NCI-H82 treated with DMSO at 0.1 percent for 48 hours (cell line): Measurements from ENCODE around the gene ZCCHC18.
A peak's percentile ranks its signal among the peaks of the same experiment; 100 is the strongest.
"Not testable (repeated sequence)": the region's sequence is repeated elsewhere in the genome, so short reads cannot be mapped to it uniquely, and the experiment has no call there.

ENCODE experiments used
- DNase-seq: peaks from one replicate; lab custom pipeline; 2025; ENCODE audit not compliant: unreplicated experiment; lab: John Stamatoyannopoulos, UW

The ZCCHC18 gene

GRCh38 chrX:104112326-104112951 lies at the start of gene ZCCHC18:
TSS of gene ZCCHC18 (plus strand) at chrX:104112523. CDS start at chrX:104114112, 1,589 bp downstream.
- peak; percentile 24 for DNase-seq

DNA sequence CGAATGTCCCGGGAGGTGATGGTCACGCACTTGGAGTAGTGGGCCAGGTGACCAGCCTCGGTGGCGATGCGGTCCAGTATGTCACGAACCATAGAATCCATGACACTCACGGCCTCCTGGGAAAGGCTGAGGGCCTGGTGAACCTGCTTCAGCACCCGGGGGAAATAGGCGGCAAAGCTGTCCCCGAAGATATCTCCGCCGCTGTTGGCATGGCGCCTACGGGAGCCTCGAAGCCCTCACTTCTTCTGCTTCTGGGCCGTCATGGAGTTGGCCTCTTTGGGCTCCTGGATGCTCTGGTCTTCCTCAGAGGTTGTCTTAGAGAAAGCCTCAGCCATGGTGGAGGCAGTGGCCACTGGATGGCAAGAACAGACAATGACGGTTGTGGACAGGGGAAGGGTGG lies 49.7 kb upstream of the ZCCHC18 start:
- not testable (repeated sequence) for DNase-seq

- DNase-seq, result not testable (repeated sequence)
Observed at GRCh38 chrX:104075778-104076445, 36.4 kb upstream of the ZCCHC18 start, which contains the start of gene TMSB15C. TSS of gene TMSB15C (minus strand) at chrX:104076236.

DNA sequence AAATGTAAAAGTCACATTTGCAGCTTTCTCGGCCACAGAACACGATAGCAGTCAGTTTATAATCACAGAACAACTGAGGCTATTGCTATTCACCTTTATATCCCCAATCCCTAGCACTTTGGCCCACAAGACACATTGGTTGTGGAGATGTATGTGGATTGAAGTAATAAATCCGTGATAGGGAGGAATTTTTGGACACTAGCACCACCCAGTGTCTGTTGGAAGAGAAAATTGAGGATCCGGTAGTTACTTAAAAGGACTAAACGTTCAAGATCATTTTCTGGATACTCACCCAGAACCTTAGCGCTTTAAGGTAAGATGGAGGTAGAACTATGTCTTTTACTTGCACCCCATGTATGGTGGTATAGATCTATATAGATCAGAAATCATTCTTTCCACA lies 34.5 kb upstream of the ZCCHC18 start:
- not testable (repeated sequence) for DNase-seq

DNA sequence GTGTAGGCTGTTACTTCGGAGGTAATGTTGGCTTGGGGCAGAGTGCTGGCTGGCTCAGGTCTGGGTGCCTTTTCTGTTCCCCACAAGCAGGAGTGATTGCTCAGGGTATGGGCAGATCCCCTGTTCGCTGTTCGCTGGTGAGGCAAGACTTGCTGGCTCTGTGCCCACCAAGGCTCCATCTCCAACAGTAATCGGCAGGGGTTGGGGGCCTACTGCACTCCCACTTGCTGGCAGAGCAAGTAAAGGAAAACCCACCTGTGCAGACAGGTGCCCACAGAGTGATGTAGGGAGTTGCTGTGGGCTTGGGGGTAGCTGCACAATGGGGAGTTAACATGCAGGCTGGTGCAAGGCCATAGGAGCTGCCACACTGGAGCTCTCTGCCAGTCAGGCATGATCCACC lies 28.3 kb upstream of the ZCCHC18 start:
- no peak for DNase-seq

DNA sequence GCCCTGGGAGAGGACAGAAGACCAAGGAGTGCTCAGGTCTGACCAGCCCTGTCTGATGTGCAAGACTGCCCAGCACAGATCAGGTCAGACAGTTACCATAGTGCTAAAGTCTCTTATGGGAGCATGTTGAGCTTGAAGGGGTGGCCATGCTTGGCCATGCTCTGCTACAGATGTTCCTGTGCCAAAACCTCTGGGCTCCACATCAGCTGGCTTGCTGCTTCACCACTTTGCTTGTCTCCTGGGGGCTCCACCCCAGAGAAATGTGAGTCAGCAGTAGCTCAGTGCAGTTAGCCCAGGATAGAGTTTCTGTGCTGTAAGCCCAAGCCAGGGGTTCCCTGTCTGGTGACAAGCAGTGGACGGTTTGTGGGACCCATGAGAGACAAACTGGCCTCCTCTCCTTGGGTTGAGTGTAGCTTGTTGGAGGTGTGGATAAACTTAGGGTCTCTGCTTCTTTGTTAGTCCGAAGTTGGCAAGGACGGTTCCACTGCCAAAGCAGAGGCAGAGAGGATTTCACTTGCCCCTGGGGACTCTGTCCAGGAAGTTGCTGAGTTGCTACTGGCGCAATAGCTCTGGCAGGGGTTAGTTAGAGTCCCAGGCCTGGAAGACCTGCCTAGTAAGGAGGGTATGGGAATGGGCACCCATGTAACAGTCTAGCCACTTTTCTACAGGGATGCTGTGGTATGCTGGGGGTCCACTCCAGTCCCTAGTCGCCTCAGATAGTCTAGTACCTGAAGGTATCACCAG lies 27.6 kb upstream of the ZCCHC18 start:
- no peak for DNase-seq

GRCh38 chrX:104085477-104085876 lies 26.8 kb upstream of the ZCCHC18 start:
- no peak for DNase-seq

DNA sequence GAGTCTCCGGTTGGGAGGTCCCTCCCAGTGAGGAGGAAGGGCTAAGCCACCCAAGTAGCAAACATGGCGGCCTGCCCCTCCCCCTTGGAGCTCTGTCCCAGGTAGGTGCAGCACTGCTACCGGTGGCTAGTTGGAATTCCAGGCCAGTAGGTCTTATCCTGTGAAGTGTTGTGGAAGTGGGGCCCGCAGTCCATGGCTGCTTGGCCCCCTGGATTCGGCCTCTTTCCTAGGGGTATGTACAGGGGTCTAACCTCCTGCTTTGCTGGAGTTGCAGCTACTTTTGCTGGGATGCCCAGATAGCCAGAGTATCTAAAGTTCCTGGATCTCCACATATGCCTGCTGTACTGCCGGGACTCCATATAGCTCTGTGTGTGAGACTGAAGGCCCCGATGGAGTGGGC lies 26.4 kb upstream of the ZCCHC18 start:
- DNase-seq, result no peak

GRCh38 chrX:104098151-104098808 lies 14.0 kb upstream of the ZCCHC18 start:
- peak; percentile 60 for DNase-seq

DNA sequence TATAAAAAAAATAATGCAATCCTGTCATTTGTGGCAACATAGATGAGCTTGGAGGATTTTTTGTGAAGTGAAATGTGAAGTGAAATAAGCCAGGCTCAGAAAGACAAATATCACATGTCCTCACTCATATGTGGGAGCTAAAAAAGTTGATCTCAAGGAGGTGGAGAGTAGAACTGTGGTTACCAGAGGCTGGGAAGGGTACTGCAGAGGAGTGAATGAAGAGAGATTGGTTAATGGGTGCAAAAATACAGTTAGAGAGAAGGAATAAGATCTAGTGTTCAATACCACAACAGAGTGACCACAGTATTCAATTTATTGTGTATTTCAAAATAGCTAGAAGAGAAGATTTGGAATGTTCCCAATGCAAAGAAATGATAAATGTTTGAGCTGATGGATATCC lies 13.4 kb upstream of the ZCCHC18 start:
- DNase-seq, result no peak

DNA sequence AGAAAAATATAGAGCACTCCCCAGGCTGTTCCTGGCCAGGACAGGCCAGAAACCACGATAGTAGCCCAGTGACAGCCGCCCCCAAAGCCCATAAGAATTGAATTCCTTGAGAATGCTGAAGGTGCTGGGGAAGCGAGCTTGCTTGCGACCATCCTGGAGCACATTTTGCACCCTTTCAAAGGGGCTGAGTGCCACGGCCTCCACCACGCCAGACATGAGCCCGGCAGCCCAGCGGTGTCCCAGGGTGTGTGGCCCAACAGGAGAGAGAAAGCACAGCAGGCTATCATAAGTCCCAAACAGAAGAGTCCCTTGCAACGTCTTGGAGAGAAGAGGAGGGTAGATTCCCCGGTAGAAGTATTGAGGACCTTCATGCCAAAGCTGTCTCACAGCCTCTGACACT lies 7.6 kb upstream of the ZCCHC18 start:
- DNase-seq, result no peak

DNA sequence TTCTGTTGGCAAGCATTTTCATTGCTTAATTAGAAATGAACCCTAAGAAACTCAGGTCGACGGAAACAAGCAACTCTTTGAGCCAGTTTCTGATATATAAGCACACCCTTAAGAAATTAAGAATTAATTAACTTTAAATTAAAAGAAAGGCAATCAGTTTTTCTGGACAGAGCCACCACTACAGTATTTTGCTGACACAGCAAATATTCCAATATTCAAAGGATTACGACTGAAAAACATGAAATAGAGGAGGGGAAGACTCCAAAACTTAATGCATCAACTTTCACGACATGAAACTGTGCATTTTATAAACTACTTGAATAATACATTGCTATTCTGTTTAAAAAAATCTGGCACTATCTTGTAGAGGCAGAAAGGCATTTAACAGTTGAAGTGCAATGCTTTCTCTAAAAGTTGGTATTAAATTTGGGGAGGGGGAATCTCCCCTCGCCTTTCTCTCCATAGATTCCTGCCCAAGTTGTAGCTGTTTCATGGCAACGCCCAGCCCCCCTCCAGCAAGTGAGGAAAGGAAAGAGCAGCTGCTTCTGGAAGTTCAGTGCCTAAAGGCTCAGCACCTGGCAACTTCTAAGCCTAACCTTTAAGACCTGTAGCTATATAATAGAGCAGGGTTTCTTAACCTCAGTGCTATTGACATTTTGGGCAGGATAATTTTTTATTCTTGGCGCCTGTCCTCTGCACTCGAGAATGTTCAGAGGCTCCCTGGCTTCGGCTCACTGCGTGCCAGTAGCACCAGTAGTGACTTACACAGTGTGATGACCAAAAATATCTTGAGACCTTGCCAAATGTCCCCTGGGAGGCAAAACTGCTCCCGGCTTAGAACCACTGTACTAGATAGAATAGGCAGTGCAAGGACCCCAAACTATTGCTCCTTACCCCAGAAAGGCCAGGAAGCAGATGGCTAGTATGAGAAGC lies 6.7 kb upstream of the ZCCHC18 start:
- DNase-seq, result no peak

DNA sequence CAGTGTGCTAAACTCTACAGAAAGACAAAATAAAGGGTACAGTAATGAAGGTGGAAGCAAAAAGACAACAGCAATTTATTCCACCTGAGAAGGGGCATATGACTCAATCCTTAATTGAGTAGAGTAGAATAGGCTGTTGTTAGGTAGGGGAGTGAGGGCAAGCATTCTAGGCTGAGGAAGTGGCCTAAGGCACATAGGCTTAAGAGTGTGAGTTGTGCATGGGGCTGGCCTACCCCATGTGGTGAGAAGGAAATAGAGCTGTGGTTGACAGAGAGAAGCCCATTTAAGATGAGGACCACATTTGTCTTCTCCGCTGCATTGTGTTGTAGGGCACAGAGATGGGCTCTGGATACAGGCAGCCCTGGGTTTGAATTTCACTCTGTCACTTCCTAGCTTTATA lies 3.4 kb upstream of the ZCCHC18 start:
- DNase-seq, result no peak

DNA sequence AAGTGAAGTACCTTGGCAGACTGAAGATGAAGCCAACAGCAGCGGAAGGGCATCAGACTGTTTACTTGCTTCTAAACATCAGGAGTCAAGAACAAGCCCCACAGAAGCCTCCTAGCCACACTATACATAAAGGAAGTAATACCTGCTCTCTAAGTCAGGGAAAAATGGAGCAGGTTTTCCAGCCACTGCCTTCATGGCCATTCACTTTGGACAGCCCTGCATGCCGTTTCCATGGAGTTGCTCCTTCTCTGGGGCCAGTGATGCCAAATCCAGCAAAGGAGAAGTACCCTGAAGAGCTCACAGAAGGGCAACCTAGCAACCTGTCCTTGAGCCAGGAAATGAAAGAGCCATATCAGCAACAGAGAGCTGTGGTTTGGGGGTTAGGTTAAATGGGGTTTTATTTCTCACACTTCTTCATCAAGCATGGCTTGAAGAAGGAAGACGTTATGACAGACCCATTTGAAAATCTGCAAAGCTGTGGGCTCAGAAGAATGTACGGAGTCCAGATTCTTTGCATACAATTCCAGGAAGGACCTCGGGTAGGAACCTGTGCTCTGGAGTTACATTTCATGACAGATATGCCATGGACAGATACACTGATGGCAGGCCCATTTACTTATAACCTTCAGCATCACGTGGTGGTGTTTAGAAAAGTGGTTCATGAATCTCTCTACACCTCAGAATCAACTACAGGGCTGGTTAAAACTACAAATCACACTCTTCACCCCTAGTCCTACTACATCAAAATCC lies 1.7 kb upstream of the ZCCHC18 start:
- DNase-seq, result not testable (repeated sequence)

DNA sequence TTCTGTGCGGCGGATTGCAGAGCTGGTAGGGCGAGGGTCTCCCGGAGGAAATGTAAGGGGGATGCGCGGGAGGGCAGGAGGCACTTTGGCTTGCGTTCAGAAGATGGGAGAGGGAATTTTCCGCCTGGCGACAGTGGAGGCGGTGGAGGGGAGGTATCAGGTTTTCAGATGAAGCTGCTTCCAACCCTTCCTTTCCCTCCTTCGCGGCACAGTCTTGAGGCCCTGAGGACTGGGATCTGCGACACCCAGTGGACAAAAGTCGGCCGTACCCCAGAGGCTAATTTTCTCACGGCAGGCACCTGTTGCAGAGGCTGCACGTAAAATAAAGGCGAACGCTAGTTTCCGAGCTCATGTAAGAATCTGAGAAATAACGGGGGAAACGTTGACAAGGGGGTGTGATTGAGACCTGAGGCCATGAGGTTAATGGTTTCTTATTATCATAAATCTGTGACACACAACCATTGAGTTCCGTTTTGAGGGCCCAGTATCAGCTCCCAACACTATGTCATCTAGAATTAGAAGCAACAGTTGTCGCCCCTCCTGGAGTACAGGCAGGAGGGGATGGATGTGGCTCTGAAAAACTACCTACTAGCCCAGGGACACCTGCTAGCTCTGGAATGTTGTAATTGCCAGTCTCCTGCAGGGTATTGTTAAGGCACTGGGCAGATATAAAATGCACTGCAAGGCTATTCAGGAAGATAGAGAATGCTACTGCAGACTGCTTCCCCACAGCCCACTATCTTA lies 1.1 kb downstream of the ZCCHC18 start:
- peak; percentile 49 for DNase-seq

GRCh38 chrX:104117759-104118158 lies 5.4 kb downstream of the ZCCHC18 start:
- DNase-seq, result no peak

DNA sequence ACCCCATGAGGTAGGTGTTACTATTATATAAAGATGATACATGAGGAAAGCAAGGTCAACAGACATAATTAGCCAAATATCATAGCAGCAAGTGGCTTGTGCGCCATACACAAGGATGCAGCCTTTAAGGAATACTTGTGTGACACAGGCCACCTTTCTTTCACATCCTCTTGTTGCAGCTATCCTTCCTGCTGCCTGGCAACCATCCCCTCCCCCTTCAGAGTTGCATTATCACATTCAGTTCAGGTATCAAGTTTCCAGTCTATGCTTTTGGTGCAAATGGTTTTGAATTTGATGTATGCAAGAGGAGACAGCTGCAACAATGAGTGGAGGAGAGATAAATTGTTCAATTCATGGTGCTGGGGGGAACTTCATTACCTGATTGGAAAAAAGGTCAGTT lies 6.4 kb downstream of the ZCCHC18 start:
- no peak for DNase-seq

- no peak for DNase-seq
Observed at GRCh38 chrX:104122829-104123228, 10.5 kb downstream of the ZCCHC18 start.

DNA sequence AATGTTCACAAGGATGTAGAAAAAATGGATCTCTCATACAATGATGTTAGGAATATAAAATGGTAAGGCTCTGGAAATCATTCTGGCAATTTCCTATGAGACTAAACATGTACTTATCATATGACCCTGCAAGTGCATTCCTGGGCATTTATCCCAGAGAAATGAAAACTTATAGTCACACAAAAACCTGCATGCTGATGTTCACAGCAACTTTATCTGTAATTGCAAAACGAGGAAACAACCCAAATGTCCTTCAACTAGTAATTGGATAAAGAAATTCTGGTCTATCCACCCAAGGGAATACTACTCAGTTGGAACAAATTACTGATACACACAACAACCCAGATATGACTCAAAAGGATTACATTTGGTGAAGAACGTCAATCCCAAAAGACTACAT lies 14.5 kb downstream of the ZCCHC18 start:
- DNase-seq, result no peak
